BE2C (cell line): Measurements from ENCODE around the gene LRSAM1.
A peak's percentile ranks its signal among the peaks of the same experiment; 100 is the strongest.

ENCODE experiments used
- DNase-seq: peaks from one replicate; pipeline ENCODE4 v3.0.0-alpha.2; 2020
- H3K27me3 ChIP-seq: fragments of 250-450 bp; sonication (Bioruptor Pico); 2 replicates; pipeline ENCODE4 v1.5.1; 2020; ENCODE audit warnings: mild to moderate bottlenecking
- H3K36me3 ChIP-seq: fragments of 250-450 bp; sonication (Bioruptor Pico); 2 replicates; pipeline ENCODE4 v1.5.1; 2020; ENCODE audit warnings: mild to moderate bottlenecking
- H3K4me1 ChIP-seq: fragments of 250-450 bp; sonication (Bioruptor Pico); 2 replicates; pipeline ENCODE4 v1.5.1; 2020
- H3K4me3 ChIP-seq: 2 replicates; pipeline ENCODE4 v1.5.1; 2011; ENCODE audit warnings: low read depth, low read length
- H3K9me3 ChIP-seq: fragments of 250-450 bp; sonication (Bioruptor Pico); 2 replicates; pipeline ENCODE4 v1.5.1; 2020
- CTCF ChIP-seq: IDR thresholded peaks from 2 replicates; pipeline ENCODE4 v1.5.1; 2012; ENCODE audit warnings: mild to moderate bottlenecking, low read depth, low read length

LRSAM1 gene

DNA sequence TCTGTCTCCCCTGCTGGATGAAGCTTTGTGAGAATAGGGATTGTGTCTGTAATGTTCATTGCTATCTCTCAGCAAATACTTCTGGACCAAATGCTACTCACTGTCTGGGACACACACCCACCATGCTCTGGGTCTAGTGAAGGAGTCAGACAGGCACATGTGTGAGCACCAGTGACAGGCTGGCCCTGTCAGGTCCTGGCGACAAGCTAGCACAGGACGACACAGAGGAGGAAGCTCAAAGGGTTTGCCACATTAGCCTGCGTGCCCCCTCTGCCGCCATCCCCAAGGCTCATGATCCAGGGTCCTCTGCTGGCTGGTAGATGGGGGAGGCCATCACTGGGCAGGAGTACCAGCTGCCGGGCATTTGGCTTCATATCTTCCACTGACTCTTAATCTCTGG lies 23.3 kb downstream of the LRSAM1 start:
- Histone ChIP-seq H3K36me3 (peaks cover 27% of the 10 kb centered on the region), H3K4me3 (no peak overlapping the region), H3K4me1 (no peaks in the 10 kb centered on the region), H3K27me3 (no peaks in the 10 kb centered on the region), H3K9me3 (no peaks in the 10 kb centered on the region)
- no peak for TF ChIP-seq CTCF
- DNase-seq: no peak

DNA sequence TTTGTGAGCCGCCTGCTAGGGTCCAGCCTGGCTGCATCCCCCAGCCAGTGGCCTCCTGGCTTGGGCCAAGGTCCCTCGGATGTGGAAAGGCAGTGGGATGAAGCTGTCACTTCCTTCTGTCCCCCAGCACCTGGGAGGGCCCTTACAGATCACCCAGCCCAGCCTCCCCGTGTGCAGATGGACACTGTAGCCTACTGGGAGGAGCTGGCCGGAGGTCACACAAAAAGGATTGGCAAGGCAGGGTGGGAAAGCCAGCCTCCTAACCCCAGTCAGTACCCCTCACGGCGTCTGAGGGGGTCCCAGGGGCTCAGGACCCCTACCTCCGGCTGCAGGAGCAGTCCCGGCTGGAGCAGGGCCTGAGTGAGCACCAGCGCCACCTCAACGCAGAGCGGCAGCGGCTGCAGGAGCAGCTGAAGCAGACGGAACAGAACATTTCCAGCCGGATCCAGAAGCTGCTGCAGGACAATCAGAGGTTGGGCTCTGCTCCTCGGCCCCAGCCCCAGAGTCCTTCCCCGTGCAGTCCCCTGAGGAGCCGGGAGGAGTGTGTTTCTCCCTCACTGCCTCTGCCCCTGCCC lies 28.3 kb downstream of the LRSAM1 start:
- Histone ChIP-seq H3K9me3 (no peaks in the 10 kb centered on the region), H3K4me3 (no peak overlapping the region), H3K4me1 (no peaks in the 10 kb centered on the region), H3K27me3 (no peaks in the 10 kb centered on the region), H3K36me3 (peaks cover 24% of the 10 kb centered on the region)
- DNase-seq: no peak
- no peak for TF ChIP-seq CTCF

DNA sequence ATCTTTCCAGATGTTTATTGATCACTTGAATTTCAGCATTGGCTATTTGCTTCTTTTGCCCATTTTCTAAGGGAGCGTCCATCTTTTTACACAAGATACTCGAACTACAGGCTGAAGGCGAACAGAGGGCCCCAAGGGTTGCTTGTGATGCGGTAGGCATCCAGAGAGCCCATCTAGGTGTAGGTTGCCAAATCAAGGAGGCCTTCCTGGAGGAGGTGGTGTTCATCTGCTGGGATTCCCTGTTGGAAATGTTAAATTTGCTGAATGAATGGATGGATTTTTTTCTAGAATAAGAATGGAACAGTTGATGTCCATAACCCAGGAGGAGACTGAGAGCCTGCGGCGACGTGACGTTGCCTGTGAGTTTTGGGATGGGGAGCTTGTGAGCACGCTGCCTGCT lies 31.4 kb downstream of the LRSAM1 start:
- Histone ChIP-seq H3K36me3 (peaks cover 27% of the 10 kb centered on the region), H3K4me1 (no peaks in the 10 kb centered on the region)

DNA sequence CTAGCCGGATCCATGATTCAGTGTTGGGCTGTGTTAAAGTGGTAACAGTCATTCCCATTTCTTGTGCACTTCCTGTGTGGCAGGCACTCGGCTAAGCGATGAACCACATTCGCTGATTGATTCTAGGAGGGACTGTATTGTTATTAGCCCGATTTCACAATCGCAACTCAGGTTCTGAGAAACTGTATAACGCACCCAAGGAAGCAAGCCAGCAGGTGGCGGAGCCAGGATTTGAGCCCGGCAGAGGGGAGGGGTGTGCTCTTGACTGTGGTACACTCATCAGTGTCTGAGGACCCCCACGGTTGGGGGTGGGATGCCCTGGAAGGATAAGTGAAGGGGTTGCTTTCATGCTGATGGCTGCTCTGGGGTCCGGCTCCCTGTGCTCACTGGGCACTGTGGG lies 34.7 kb downstream of the LRSAM1 start:
- no peak for TF ChIP-seq CTCF
- H3K4me1 ChIP-seq: no peaks in the 10 kb centered on the region
- H3K27me3 ChIP-seq: no peaks in the 10 kb centered on the region
- H3K4me3 ChIP-seq: no peak overlapping the region
- H3K36me3 ChIP-seq: peaks cover 12% of the 10 kb centered on the region
- no peaks in the 10 kb centered on the region for H3K9me3 ChIP-seq
- DNase-seq: no peak

More for the DNA sequence above, 31.4 kb downstream of the LRSAM1 start:
- TF ChIP-seq CTCF: no peak
- Histone ChIP-seq H3K4me3 (no peak overlapping the region), H3K9me3 (no peaks in the 10 kb centered on the region), H3K27me3 (no peaks in the 10 kb centered on the region)
- no peak for DNase-seq

DNA sequence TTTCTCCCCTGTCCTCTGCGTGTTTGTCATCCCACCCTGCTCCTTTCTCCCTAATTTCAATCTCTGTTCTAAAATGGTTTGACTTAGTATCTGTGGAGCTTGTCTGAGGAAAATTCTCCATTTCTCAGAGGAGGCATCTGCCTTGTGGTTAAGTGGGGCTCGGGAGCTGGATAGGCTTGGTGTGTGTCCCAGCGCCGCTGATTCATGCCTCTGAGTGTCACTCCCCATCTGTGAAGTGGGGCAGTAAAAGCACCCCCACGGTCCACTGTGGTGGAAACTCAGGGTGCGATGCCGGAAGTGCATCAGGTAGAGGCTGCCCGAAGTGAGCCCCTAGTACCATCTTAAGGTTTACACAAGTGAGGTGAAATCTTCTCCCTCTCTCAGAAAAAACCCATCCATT lies 37.6 kb downstream of the LRSAM1 start:
- no peak overlapping the region for H3K4me3 ChIP-seq
- H3K27me3 ChIP-seq: no peaks in the 10 kb centered on the region
- no peaks in the 10 kb centered on the region for H3K9me3 ChIP-seq
- H3K36me3 ChIP-seq: peaks cover 6% of the 10 kb centered on the region
- DNase-seq: no peak
- no peaks in the 10 kb centered on the region for H3K4me1 ChIP-seq
- no peak for TF ChIP-seq CTCF

GRCh38 chr9:127489471-127490115 lies 38.3 kb downstream of the LRSAM1 start:
- Histone ChIP-seq H3K36me3 (peaks cover 6% of the 10 kb centered on the region), H3K4me1 (no peaks in the 10 kb centered on the region), H3K27me3 (no peaks in the 10 kb centered on the region), H3K4me3 (no peak overlapping the region), H3K9me3 (no peaks in the 10 kb centered on the region)
- DNase-seq: peak; percentile 64
- peak; percentile 45 for TF ChIP-seq CTCF
